ENCODE results near the gene ATXN7L1. TPM values are rescaled to one million over a fixed set of nuclear protein-coding genes. Genes with fewer than 3 reads are reported as not detected.
A peak's percentile ranks its signal among the peaks of the same experiment; 100 is the strongest.

Gene ATXN7L1
- total RNA-seq, 1 experiment from 2014 or later, result 6.2 TPM

DNA sequence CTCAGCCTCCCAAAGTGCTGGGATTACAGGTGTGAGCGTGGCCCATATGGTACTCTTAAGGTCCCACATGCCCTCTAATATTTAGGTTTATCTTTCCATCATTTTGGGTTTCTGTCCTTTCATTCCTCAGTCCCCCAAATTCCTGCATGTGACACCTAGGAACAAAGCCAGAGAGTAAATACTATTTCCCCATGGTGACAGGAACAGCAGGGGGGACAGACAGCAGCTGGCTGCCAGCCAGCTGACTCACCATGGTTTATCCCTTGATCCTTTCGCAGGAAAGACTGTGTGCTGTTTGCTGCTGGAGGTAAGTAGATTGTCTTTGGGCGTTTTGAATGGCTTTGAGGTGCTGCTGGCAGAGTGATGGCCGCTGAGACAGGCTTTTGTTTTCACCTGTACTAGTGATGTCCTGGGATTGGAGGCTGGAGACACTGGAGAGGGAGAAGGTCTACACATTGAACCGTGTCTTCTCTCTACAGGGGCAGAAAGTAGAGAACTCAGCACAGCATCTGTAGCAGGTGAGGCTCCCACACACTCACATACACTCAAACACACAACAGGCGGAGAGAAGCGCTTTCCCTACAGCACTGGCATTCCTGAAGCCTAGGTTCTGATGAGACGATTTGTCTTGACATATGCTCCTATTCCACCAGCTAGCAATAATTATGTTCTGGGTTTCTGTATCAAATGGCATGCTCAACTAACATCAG lies 211.4 kb downstream of the ATXN7L1 start:
- no peak overlapping the region for H3K27ac ChIP-seq
- H3K36me3 ChIP-seq, result no peaks in the 10 kb centered on the region
- no peak overlapping the region for H3K4me3 ChIP-seq
- peak; percentile 75 to 88 for DNase-seq
- no peaks in the 10 kb centered on the region for H3K9me3 ChIP-seq (replicated peaks)
- no peaks in the 10 kb centered on the region for H3K27me3 ChIP-seq
- H3K4me1 ChIP-seq, result peaks cover 13% of the 10 kb centered on the region

DNA sequence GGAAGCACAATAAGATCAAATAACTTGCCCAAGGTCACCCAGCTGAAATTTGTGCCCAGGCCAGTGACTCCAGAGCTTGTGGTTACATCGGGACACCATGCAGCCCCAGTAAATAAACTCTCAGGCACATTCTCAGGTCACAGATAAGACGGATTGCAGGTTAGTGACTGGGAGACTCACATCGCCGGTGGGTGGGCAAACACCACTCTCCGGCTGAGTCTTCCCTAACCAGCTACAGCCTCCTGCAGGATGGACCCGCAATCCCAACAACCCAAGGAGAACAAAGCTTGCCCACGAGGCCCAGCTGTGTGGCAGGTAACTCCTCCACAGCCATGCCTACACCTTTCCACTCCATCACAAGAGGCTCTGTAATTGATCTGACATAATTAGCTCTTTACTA lies 213.4 kb downstream of the ATXN7L1 start:
- no peak overlapping the region for H3K27ac ChIP-seq
- no peak overlapping the region for H3K4me3 ChIP-seq
- H3K4me1 ChIP-seq, result peaks cover 13% of the 10 kb centered on the region
- no peaks in the 10 kb centered on the region for H3K9me3 ChIP-seq (replicated peaks)
- no peak for DNase-seq
- H3K36me3 ChIP-seq, result no peaks in the 10 kb centered on the region
- no peaks in the 10 kb centered on the region for H3K27me3 ChIP-seq

DNA sequence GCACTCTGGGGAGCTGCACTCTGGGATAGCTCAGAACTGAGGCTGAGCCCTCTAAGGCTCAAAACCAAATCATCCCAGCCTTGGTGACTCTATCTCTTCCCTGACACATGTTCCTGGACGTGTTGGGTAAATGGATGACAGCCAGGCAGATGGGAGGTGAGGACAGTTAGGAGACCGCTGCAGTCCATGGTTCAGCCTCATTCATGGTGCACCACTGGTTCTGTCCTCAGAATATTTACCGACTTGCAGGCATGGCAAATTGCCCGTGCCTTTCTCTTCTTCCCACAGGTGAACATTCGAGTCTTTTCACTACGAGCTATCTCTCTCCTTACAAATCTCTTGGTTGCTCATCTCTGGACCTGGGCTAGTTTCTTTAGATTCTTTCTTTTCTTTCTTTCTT lies 214.8 kb downstream of the ATXN7L1 start:
- Histone ChIP-seq H3K4me3 (no peak overlapping the region), H3K9me3 (replicated peaks) (no peaks in the 10 kb centered on the region), H3K27me3 (no peaks in the 10 kb centered on the region), H3K4me1 (peaks cover 13% of the 10 kb centered on the region), H3K27ac (no peak overlapping the region), H3K36me3 (no peaks in the 10 kb centered on the region)
- DNase-seq, result no peak

DNA sequence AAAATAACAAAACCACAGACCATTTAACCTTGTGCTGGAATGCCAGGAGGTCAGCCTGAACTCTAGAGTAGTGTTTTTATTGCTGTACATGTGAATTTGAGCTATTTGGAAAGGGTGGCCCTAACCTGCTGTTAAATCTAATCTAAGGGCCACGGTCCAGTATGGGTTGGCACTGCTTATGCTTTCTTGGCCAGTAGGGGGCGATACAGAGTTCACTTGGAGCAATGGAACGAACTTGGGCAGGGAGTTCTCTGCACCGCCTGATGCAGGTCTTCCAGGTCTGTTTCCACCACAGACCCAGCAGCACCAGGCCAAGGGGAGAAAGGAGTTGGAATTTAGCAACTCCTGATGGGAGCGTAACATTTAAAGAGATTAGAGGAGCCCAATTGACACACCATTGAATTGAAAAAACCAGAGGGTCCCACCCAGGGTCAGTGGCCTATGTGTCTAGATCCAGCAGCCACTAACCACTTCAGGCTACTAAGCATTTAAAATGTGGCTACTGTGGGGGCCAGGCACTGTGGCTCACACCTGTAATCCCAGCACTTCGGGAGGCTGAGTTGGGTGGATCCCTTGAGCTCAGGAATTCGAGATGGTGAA lies 219.4 kb downstream of the ATXN7L1 start:
- H3K27ac ChIP-seq, result no peak overlapping the region
- no peaks in the 10 kb centered on the region for H3K4me1 ChIP-seq
- no peak overlapping the region for H3K4me3 ChIP-seq
- peak; percentile 49 to 69 for DNase-seq
- H3K36me3 ChIP-seq, result no peaks in the 10 kb centered on the region
- no peaks in the 10 kb centered on the region for H3K9me3 ChIP-seq (replicated peaks)
- no peaks in the 10 kb centered on the region for H3K27me3 ChIP-seq

DNA sequence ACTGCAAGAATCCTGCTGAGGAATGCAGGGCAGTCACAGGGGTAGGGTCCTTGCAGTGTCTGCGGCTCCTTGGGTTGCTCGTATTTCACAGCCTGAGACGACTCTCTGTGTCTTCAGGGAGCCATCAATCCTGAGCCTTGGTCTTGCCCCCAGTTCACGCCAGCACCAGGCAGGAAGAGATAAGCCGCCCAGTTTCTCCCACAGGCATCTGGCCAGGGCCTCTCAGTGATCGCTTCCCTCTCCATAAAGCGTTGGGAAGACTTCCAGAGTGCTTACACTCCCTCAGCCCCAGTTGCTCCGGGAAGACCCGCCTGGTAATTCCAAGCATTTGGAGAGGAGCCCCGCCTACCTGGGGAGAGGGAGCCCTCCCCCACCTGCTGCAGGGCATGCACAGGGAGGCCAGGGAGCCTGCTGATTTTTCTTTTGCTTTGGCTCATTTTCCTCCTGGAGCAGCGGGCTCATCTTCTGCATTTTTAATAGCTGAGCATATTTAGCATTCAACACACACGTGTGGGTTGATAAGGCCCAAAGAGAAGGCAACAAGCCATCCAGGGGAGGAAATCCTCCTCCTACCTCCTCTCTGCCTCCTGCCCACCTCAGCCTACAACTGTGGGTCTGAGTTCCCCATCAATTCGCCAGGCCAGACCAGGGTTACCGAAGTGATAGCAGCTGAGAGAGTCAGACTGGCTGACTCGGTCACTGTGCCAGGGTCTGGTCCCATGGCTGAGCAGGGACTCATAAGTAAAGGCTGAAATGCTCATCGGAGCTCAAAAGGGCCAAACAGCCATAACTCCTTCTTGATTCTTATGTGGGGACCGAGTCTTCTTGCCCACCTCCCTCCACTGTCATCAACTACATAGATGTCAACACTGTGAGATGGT lies 220.7 kb downstream of the ATXN7L1 start:
- no peaks in the 10 kb centered on the region for H3K36me3 ChIP-seq
- H3K4me1 ChIP-seq, result no peaks in the 10 kb centered on the region
- no peak overlapping the region for H3K4me3 ChIP-seq
- H3K27me3 ChIP-seq, result no peaks in the 10 kb centered on the region
- DNase-seq, result peak; percentile 40
- no peak overlapping the region for H3K27ac ChIP-seq
- H3K9me3 ChIP-seq (replicated peaks), result no peaks in the 10 kb centered on the region

DNA sequence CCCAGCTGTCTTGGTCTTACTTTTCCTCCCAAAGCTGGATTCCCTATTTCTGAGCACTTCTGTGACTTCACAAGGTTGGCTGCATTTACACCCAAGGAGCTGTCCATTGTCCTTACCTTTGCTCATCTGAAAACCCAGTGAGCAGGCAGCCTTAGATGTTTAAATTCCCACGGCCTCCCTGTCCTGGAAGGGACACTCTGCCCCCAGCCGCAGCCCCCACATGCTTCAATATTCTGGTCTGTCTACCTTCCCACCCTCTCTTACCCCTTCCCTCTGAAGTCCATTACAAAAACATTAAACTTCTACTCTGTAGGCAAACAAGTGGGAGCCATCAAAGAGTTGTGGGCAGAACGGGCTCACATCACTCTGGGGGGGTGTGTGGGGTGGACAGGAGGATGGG lies 221.3 kb downstream of the ATXN7L1 start:
- no peaks in the 10 kb centered on the region for H3K9me3 ChIP-seq (replicated peaks)
- H3K36me3 ChIP-seq, result no peaks in the 10 kb centered on the region
- H3K27ac ChIP-seq, result no peak overlapping the region
- no peak overlapping the region for H3K4me3 ChIP-seq
- no peaks in the 10 kb centered on the region for H3K4me1 ChIP-seq
- DNase-seq, result peak in 1 of 2 experiments; percentile 51
- H3K27me3 ChIP-seq, result no peaks in the 10 kb centered on the region

DNA sequence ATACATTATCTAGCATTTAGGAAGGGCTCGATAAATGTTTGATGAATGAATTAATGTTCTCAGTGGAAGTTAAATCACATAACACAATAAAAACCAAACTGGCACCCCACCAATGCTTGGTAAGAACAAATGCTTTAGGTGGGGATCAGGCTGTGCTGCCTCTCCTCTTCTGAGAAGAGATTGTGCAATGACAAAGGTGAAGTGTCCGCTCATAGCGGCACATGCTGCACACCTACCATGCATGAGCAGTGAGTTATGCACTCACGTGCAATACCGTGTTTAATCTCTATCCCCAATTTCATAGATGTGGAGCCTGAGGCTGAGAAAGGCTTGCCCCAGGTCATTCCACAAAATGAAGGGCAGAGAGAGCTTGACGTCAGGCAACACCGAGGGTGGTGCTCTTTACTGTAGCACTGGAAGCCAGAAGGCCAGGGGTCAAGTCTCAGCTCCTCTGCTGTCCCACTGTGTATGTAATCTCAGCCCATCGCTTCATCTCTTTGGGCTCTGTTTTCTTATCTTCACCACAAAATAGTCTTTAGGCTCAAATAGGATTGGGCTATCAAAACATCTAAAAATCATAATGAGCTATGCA lies 222.2 kb downstream of the ATXN7L1 start:
- H3K9me3 ChIP-seq (replicated peaks), result no peaks in the 10 kb centered on the region
- H3K4me3 ChIP-seq, result no peak overlapping the region
- no peak for DNase-seq
- no peaks in the 10 kb centered on the region for H3K36me3 ChIP-seq
- H3K27me3 ChIP-seq, result no peaks in the 10 kb centered on the region
- H3K4me1 ChIP-seq, result peaks cover 1% of the 10 kb centered on the region; the same call in 1 of the 2 replicates
- H3K27ac ChIP-seq, result no peak overlapping the region

DNA sequence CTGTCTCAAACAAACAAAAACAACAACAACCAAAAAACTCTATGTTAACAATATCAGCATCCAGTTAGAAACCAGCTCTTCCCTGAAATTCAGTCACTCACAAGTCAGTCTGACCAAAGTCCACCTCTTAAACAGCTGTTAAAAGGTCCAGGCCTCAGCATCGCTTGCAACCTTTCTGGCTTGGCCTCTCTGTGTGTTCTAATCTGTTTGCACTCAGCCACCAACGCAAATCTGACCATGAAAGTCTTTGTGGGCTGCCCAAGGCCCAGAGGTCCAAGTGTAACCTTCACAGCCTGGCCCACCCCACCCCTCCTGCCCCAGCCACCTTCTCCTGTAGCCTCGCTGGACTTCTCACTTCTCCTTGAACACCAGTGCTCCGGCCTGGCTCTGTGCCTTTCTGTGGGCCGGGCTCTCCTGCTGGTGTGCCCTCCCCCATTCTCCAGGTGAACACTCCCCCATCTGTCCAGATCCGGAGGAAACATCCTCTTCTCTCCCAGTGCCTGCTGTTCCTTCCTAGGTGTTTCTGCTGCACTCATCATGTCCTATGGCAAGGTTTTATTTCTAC lies 222.9 kb downstream of the ATXN7L1 start:
- Histone ChIP-seq H3K36me3 (no peaks in the 10 kb centered on the region), H3K4me3 (no peak overlapping the region), H3K9me3 (replicated peaks) (no peaks in the 10 kb centered on the region), H3K27ac (no peak overlapping the region), H3K4me1 (peaks cover 4% of the 10 kb centered on the region; the same call in 1 of the 2 replicates), H3K27me3 (no peaks in the 10 kb centered on the region)
- DNase-seq, result no peak

DNA sequence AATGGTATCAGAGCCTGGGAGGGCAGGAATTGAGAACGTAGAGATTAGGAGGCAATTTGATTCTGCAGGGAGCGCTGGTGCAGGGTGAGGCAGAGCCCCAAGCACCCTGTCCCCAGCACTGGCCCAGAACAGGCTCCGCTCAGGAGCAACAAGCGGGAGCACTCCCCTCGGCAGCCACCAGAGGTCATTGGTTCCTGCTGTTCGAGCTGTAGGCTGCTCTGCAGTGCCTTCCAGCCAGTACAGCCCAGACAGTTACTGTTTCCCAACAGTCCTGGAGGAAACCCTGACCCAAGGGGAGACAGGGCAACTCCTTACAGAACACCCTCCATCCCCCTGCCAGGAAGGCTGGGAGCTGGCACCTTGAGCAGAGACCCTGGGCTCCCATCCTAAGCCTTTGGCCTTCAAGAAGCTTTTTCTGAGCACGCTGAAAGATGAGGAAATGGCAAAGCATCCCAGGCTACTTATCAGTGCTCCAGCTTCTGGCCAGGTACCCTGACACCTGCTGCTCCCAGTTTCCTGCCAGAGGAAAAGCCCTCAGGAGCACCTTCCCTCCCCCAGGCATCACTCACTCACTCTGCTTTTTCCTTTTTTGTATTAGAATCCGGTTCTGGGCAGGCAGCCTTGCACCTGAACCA lies 223.9 kb downstream of the ATXN7L1 start:
- H3K4me1 ChIP-seq, result peaks cover 4% of the 10 kb centered on the region; the same call in 1 of the 2 replicates
- H3K36me3 ChIP-seq, result no peaks in the 10 kb centered on the region
- no peak overlapping the region for H3K4me3 ChIP-seq
- no peaks in the 10 kb centered on the region for H3K9me3 ChIP-seq (replicated peaks)
- DNase-seq, result peak; percentile 75 to 84
- no peak overlapping the region for H3K27ac ChIP-seq
- H3K27me3 ChIP-seq, result no peaks in the 10 kb centered on the region

DNA sequence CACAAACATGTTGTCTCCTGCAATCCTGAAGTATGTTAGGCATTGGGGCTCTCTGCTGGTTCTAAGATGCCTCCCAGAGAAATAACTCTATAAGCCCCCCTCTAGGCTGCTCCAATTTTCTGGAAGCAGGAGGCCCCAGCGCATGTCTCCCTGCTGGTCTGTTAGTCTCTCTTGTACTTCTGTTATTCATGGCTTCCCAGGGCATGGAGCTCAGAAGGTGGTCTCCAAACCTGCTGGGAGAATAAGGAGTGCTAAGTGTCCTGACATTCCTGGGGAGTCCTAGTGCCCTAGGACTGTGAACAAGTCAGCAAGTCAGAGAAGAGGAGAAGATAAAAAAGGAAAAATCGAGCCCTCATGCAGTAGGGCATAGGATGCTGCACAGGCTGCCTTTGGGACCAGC lies 224.6 kb downstream of the ATXN7L1 start:
- Histone ChIP-seq H3K27me3 (no peaks in the 10 kb centered on the region), H3K9me3 (replicated peaks) (no peaks in the 10 kb centered on the region), H3K27ac (no peak overlapping the region), H3K4me3 (no peak overlapping the region), H3K36me3 (no peaks in the 10 kb centered on the region), H3K4me1 (peaks cover 4% of the 10 kb centered on the region; the same call in 1 of the 2 replicates)
- no peak for DNase-seq

DNA sequence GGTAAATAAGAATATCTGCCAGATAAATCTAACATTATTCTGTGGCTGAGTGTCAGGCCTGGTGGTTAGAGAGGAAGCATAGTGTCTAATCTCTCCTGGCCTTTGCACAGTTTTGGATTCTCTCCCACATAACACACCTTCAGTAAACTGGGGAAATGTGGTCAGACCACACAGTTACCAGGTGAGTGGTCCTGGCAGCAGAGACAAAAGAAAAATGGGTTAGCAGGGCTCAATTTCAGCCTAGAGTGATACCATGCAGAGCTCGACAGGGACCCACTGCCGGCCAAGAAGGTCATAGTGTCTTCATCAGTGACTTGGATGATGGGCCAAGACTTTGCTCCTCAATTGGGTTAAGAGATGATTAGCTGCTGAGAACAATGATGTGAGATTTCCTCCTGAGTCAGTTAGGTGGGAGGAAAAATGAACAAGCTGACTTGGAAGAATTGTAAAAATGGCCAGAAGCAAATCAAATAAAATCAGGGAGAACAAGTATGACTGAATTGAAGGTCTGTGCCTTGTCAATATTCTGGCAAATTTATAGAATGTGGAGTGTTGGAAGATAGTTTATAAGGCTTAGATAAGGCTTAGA lies 225.9 kb downstream of the ATXN7L1 start:
- no peak for DNase-seq
- Histone ChIP-seq H3K27me3 (no peaks in the 10 kb centered on the region), H3K4me3 (no peak overlapping the region), H3K9me3 (replicated peaks) (no peaks in the 10 kb centered on the region), H3K4me1 (peaks cover 4% of the 10 kb centered on the region; the same call in 1 of the 2 replicates), H3K27ac (no peak overlapping the region), H3K36me3 (no peaks in the 10 kb centered on the region)

DNA sequence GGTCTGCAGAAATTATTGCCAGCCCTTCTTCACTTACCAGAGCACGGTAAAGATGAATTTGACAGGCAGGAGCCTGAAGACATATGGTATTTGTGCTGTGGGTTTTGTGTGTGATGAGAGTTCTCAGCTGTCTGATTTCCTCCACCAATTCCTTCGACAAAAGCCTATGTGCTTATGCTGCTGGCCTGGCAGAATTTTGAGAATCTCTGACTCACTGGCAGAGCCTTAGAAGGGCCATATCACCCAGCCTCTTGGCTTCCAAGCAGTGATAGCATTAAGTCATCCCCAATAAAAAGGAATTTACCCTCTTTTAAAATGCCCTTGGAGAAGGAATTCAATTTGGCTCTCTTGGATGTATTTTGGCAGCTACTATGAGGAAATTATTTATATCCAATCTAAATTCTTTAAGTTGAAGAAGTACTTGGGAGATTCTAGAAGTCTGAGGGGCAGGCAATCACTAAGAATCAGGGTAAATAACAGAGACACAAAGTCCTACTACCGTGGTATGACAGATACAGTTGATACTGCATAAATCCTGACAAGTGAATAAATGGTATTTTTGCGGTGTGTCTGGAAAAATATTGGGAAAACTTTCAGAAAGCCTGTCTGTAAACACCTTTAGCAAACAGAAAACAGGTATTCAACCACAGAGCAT lies 226.5 kb downstream of the ATXN7L1 start:
- H3K27ac ChIP-seq, result no peak overlapping the region
- DNase-seq, result peak in 1 of 2 experiments; percentile 33
- H3K4me1 ChIP-seq, result peaks cover 4% of the 10 kb centered on the region; the same call in 1 of the 2 replicates
- H3K27me3 ChIP-seq, result no peaks in the 10 kb centered on the region
- no peak overlapping the region for H3K4me3 ChIP-seq
- no peaks in the 10 kb centered on the region for H3K36me3 ChIP-seq
- H3K9me3 ChIP-seq (replicated peaks), result no peaks in the 10 kb centered on the region

DNA sequence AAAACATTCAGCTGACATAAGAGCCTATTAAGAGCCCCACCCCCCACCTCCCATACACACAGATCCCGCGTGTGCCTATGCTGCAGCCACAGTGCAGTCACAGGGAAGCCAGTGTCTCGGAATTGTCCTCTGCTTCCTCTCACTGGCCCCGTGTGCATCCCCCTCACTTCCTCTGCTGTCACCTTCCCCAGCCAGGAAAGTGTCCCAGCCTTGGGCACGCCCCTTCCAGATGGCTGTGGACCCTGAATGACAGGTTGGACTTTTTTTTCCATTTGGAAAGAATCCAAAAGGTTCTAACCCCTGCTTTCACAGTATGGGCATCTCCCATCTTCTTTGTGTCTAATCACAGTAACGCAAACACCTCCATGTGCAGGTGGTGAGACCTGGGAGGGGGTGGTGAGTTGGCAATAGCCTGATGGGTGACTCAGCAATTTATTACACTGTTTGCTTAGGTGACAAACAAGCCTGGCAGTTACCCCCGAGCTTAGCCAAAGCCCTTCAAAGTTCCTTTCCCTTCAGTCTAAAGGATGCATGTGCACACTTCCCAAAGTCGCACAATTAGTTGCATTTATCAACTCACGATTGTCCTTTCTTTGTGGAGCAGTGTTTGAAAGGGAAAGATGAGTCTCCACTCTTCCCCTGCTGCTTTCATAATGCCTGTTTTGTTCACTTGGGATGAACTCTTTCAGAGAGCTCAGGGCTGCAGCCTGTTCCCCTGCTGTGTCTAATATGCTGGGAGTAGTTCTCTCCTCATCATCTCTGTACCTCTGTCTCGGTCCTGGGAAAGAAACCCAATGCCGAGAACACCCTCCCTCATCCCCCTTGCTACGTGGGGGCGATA lies 227.6 kb downstream of the ATXN7L1 start:
- no peaks in the 10 kb centered on the region for H3K9me3 ChIP-seq (replicated peaks)
- no peak overlapping the region for H3K4me3 ChIP-seq
- peaks cover 4% of the 10 kb centered on the region; the same call in 1 of the 2 replicates for H3K4me1 ChIP-seq
- H3K27me3 ChIP-seq, result no peaks in the 10 kb centered on the region
- H3K36me3 ChIP-seq, result no peaks in the 10 kb centered on the region
- no peak for DNase-seq
- no peak overlapping the region for H3K27ac ChIP-seq

All from SJCRH30 (cell line).